HL-60/S4 treated with retinoic acid at 250 ng/mL for 4 days and 3 days (cell line): ENCODE measurements around the gene FEZF1.

Experiments
- in situ Hi-C: fragments of 300-500 bp; cut with MboI; formaldehyde crosslinking; loops from 2 replicates; pipeline ENCODE4 v1.7.0; 2022; ENCODE audit warnings: low sequenced_read_pairs

The FEZF1 gene

GRCh38 chr7:122273117-122273516, 31.4 kb downstream of the FEZF1 start:
- in situ Hi-C loops = no loop called here

- in situ Hi-C loops = no loop called here
These were observed 35.3 kb downstream of the FEZF1 start for GRCh38 chr7:122269241-122269640.

- in situ Hi-C loops = no loop called here
These were observed 36.4 kb downstream of the FEZF1 start for GRCh38 chr7:122268101-122268500.

GRCh38 chr7:122262246-122262645, 42.3 kb downstream of the FEZF1 start:
- in situ Hi-C loops = no loop called here

- in situ Hi-C loops = no loop called here
These were observed 43.1 kb downstream of the FEZF1 start for GRCh38 chr7:122261442-122261841.

GRCh38 chr7:122261016-122261415, 43.5 kb downstream of the FEZF1 start:
- in situ Hi-C loops = no loop called here

GRCh38 chr7:122260336-122260735, 44.2 kb downstream of the FEZF1 start:
- in situ Hi-C loops = no loop called here

GRCh38 chr7:122258971-122259370, 45.6 kb downstream of the FEZF1 start:
- in situ Hi-C loops = no loop called here

- in situ Hi-C loops = no loop called here
These were observed 47.5 kb downstream of the FEZF1 start for GRCh38 chr7:122257056-122257455.

GRCh38 chr7:122256046-122256445, 48.5 kb downstream of the FEZF1 start:
- in situ Hi-C loops = no loop called here

GRCh38 chr7:122255454-122255853, 49.1 kb downstream of the FEZF1 start:
- in situ Hi-C loops = no loop called here
